ENCODE data around the gene PAX7. TPM values are rescaled to one million over a fixed set of nuclear protein-coding genes. Genes with fewer than 3 reads are reported as not detected.

PAX7 gene
- total and polyA plus RNA-seq, 9 of the 15 experiments (the other 6 are each of a cell fraction or from before 2014, with no cell fraction given): not detected

DNA sequence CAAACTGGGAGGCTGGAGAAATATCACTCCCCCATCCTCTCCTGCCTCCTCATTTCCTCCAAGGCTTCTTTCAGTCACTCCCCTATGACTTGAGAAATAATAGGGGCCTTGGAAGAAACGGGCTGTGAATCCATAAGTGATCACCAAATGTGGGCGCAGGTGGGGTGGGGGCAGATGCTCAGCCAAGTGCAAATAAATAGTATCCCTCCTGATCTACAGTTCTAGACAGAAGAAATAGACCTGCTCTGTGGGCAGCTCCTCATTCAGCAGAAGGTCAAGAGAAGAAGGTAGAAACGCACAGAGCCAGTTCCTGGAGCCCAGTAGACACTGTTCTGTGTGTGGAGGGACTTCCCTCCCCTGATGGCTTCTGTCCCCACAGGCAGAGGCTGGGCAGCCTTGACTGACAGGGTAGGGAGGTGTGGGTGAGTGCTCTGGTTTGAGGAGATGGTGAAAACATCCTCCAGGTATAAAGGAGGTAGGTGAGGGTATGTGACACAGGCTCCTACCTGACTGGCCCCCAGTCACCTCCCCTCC lies 17.1 kb downstream of the PAX7 start:
- Histone ChIP-seq H2AFZ (ENCODE audit: low read depth, low read length) (no peak overlapping the region), H3K27ac (ENCODE audit: extremely low read depth, low read depth, low read length) (no peak overlapping the region), H3K9me1 (ENCODE audit: control insufficient read depth, insufficient read depth, low read length) (no peaks in the 10 kb centered on the region), H3K4me1 (replicated peaks in 1 of 2; ENCODE audit: control insufficient read depth in 2 of 2, insufficient read depth in 2 of 2, low read length in 2 of 2) (peaks cover 0 to 22% of the 10 kb centered on the region in 2 experiments; a peak in 1 of 5 replicates), H3K4me2 (ENCODE audit: insufficient read depth, low read length) (no peak overlapping the region), H3K9me3 (replicated peaks; ENCODE audit: control insufficient read depth, insufficient read depth, low read depth, low read length) (no peaks in the 10 kb centered on the region), H3K79me2 (ENCODE audit: control insufficient read depth, insufficient read depth, low read length) (no peaks in the 10 kb centered on the region), H3K9ac (ENCODE audit: insufficient read depth in 1 of 2, low read depth in 2 of 2, low read length in 2 of 2) (no peak overlapping the region), H3K27me3 (ENCODE audit: control insufficient read depth in 2 of 2, insufficient read depth in 2 of 2, low read length in 2 of 2) (peaks cover 42 to 76% of the 10 kb centered on the region in 2 experiments), H4K20me1 (replicated peaks; ENCODE audit: control insufficient read depth, insufficient read depth, low read length) (peaks cover 25% of the 10 kb centered on the region), H3K36me3 (ENCODE audit: control insufficient read depth, insufficient read depth, low read length) (no peaks in the 10 kb centered on the region), H3K4me3 (no peak overlapping the region)
- BruUV-seq (replicated peaks): no TSS peak
- FAIRE-seq (no peak), ATAC-seq (no peak), DNase-seq (ENCODE audit: extremely low read depth in 1 of 4, low spot score in 3 of 4) (no peak)
- 0% methylated on average over 3 of the region's 3 CpGs for WGBS (ENCODE audit: insufficient coverage, low coverage, missing lambda C conversion rate)
- ChIA-PET CTCF (ENCODE audit: low intra/inter-chr PET ratio) (no interaction called here), POLR2A (no interaction called here)
- in situ Hi-C loops (cut with MboI) (no loop called here), intact Hi-C loops (cut with micrococcal nuclease) (no loop called here)
- TF ChIP-seq RUNX1 (IDR thresholded peaks at IDR 0.05; ENCODE audit: low read depth): no peak
- no peak for TF ChIP-seq KLF6 (CRISPR knock-in tag; IDR thresholded peaks at IDR 0.05; ENCODE audit: borderline replicate concordance)
- no peak for TF ChIP-seq CBX5 (IDR thresholded peaks at IDR 0.05; ENCODE audit: borderline replicate concordance, low read depth)
- TF ChIP-seq, protein P1, sequence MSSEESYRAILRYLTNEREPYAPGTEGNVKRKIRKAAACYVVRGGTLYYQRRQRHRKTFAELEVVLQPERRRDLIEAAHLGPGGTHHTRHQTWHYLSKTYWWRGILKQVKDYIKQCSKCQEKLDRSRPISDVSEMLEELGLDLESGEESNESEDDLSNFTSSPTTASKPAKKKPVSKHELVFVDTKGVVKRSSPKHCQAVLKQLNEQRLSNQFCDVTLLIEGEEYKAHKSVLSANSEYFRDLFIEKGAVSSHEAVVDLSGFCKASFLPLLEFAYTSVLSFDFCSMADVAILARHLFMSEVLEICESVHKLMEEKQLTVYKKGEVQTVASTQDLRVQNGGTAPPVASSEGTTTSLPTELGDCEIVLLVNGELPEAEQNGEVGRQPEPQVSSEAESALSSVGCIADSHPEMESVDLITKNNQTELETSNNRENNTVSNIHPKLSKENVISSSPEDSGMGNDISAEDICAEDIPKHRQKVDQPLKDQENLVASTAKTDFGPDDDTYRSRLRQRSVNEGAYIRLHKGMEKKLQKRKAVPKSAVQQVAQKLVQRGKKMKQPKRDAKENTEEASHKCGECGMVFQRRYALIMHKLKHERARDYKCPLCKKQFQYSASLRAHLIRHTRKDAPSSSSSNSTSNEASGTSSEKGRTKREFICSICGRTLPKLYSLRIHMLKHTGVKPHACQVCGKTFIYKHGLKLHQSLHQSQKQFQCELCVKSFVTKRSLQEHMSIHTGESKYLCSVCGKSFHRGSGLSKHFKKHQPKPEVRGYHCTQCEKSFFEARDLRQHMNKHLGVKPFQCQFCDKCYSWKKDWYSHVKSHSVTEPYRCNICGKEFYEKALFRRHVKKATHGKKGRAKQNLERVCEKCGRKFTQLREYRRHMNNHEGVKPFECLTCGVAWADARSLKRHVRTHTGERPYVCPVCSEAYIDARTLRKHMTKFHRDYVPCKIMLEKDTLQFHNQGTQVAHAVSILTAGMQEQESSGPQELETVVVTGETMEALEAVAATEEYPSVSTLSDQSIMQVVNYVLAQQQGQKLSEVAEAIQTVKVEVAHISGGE (CRISPR knock-in tag; IDR thresholded peaks at IDR 0.05): no peak
- no peak for TF ChIP-seq ZNF77 (CRISPR knock-in tag; IDR thresholded peaks at IDR 0.05)
- no peak for TF ChIP-seq ZC3H4 (CRISPR knock-in tag; IDR thresholded peaks at IDR 0.05; ENCODE audit: borderline replicate concordance)
- no peak for TF ChIP-seq EWSR1 (IDR thresholded peaks at IDR 0.05; ENCODE audit: borderline replicate concordance, low read depth, partially characterized antibody)
- TF ChIP-seq, protein P2, sequence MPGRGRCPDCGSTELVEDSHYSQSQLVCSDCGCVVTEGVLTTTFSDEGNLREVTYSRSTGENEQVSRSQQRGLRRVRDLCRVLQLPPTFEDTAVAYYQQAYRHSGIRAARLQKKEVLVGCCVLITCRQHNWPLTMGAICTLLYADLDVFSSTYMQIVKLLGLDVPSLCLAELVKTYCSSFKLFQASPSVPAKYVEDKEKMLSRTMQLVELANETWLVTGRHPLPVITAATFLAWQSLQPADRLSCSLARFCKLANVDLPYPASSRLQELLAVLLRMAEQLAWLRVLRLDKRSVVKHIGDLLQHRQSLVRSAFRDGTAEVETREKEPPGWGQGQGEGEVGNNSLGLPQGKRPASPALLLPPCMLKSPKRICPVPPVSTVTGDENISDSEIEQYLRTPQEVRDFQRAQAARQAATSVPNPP (IDR thresholded peaks at IDR 0.05; ENCODE audit: borderline replicate concordance, insufficient read depth, insufficient read length): no peak
- no peak for TF ChIP-seq GTF2F1 (IDR thresholded peaks at IDR 0.05; ENCODE audit: low read depth, low read length)
- no peak for TF ChIP-seq ETV5 (CRISPR knock-in tag; IDR thresholded peaks at IDR 0.05; ENCODE audit: low read depth)
- TF ChIP-seq, protein P3, sequence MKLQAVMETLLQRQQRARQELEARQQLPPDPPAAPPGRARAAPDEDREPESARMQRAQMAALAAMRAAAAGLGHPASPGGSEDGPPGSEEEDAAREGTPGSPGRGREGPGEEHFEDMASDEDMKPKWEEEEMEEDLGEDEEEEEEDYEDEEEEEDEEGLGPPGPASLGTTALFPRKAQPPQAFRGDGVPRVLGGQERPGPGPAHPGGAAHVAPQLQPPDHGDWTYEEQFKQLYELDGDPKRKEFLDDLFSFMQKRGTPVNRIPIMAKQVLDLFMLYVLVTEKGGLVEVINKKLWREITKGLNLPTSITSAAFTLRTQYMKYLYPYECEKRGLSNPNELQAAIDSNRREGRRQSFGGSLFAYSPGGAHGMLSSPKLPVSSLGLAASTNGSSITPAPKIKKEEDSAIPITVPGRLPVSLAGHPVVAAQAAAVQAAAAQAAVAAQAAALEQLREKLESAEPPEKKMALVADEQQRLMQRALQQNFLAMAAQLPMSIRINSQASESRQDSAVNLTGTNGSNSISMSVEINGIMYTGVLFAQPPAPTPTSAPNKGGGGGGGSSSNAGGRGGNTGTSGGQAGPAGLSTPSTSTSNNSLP (IDR thresholded peaks at IDR 0.05; ENCODE audit: borderline replicate concordance, low read depth, low read length): no peak
- no peak for TF ChIP-seq RFX7 (CRISPR knock-in tag; IDR thresholded peaks at IDR 0.05)
- TF ChIP-seq, protein P4, sequence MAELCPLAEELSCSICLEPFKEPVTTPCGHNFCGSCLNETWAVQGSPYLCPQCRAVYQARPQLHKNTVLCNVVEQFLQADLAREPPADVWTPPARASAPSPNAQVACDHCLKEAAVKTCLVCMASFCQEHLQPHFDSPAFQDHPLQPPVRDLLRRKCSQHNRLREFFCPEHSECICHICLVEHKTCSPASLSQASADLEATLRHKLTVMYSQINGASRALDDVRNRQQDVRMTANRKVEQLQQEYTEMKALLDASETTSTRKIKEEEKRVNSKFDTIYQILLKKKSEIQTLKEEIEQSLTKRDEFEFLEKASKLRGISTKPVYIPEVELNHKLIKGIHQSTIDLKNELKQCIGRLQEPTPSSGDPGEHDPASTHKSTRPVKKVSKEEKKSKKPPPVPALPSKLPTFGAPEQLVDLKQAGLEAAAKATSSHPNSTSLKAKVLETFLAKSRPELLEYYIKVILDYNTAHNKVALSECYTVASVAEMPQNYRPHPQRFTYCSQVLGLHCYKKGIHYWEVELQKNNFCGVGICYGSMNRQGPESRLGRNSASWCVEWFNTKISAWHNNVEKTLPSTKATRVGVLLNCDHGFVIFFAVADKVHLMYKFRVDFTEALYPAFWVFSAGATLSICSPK (IDR thresholded peaks at IDR 0.05; ENCODE audit: borderline replicate concordance): no peak
- no peak for TF ChIP-seq TEAD4 (IDR thresholded peaks at IDR 0.05; ENCODE audit: low read length)
- no peak for TF ChIP-seq TEAD4 (CRISPR knock-in tag; IDR thresholded peaks at IDR 0.05; ENCODE audit: borderline replicate concordance)
